HG02973 (cell line): ENCODE data around the gene CAPN1.

Experiments
- ATAC-seq: cut with Tn5 transposase; IDR thresholded peaks from one replicate; pipeline ENCODE4 v1.9.1; 2021; ENCODE audit warnings: moderate library complexity; ENCODE audit not compliant: unreplicated experiment

The CAPN1 gene

DNA sequence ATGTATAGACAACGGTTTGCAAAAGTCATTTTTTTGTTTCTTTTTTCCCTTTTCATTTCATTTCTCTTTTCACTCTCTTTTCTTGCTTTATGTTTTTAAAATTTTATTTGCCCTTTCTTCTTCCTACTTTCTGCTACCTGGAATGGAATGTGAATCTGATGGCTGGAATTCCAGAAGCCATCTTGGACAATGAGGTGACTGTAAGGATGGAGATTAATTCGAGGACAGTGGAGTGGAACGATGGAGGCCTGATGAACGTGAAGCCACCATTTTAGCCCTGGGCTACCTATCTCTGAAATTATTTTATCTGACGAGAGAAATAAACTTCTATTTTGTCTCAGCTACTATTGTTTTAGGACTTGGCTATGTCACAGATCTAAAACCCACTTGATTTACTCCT, 77.3 kb downstream of the CAPN1 start:
- ATAC-seq = no peak

GRCh38 chr11:65260302-65260701, 78.6 kb downstream of the CAPN1 start:
- ATAC-seq = no peak

DNA sequence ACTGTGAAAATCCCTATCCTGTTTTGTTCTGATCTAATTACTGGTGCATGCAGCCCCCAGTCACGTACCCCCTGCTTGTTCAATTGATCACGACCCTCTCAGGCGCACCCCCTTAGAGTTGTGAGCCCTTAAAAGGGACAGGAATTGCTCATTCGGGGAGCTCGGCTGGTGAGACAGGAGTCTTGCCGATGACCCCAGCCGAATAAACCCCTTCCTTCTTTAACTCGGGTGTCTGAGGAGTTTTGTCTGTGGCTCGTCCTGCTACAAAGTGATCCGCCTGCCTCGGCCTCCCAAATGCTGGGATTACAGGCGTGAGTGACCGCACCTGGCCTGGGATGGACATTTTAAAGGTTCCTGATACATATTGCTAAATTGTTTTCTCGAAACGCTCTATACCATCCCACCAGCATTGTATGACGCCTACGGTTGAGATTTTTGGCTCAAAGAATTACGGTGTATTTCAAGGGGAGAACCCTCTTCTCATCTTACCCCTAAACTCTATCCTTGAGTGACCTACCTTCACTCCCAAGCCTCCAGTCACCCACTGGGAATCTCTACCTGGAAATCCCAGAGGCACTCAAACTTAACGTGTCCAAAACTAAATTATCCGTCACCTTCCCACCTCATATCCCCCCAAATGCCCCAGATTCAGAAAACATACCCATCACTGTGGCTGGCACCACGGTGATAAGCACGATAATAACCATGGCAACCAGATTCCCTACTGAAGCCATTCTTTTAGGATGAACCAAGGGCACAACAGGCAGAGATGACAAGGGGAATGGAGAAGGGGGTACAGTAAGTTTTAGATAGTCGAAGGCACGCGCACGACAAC, 79.2 kb downstream of the CAPN1 start:
- ATAC-seq = no peak
